Spinal cord (tissue), 10 donors: ENCODE data around the gene SLC16A8. TPM values are rescaled to one million over a fixed set of nuclear protein-coding genes. Genes with fewer than 3 reads are reported as not detected.

ENCODE experiments used
- DNase-seq, 6 donors: peaks; one replicate each; pipeline versions ENCODE4 v3.0.0 to v3.0.0-alpha.2; 2013 to 2015; ENCODE audit warnings: low spot score in 6 of 6, low read depth in 4 of 6
- H3K27ac ChIP-seq: one replicate; pipeline ENCODE4 v1.5.1; 2013; ENCODE audit warnings: low read depth, low read length, control low read depth
- H3K27me3 ChIP-seq: one replicate; pipeline ENCODE4 v1.6.1; 2013; ENCODE audit warnings: low read length; ENCODE audit not compliant: control insufficient read depth, insufficient read depth
- H3K36me3 ChIP-seq: one replicate; pipeline ENCODE4 v1.6.1; 2013; ENCODE audit warnings: low read length; ENCODE audit not compliant: control insufficient read depth, insufficient read depth
- H3K4me1 ChIP-seq: one replicate; pipeline ENCODE4 v1.6.1; 2013; ENCODE audit warnings: low read length; ENCODE audit not compliant: control insufficient read depth, insufficient read depth
- H3K4me3 ChIP-seq: one replicate; pipeline ENCODE4 v1.5.1; 2013; ENCODE audit warnings: low read depth, low read length, control low read depth
- H3K9me3 ChIP-seq: one replicate; pipeline ENCODE4 v1.6.1; 2013; ENCODE audit warnings: low read length; ENCODE audit not compliant: control insufficient read depth, insufficient read depth
- WGBS: methylation state at CpG from one replicate; pipeline ENCODE4 v1.1.5; 2013; ENCODE audit warnings: missing lambda C conversion rate; ENCODE audit not compliant: insufficient coverage; 5-methylcytosine and 5-hydroxymethylcytosine counted together
- polyA plus RNA-seq, 2 donors: library from polyadenylated mRNA; unstranded; fragments of 120-200 nt; gene quantifications; one replicate each; pipeline ENCODE4 v1.2.1, GENCODE V29; 2013; ENCODE audit not compliant: insufficient read length in 2 of 2
- total RNA-seq, 2 donors: library from RNA; depleted of rRNA in 1 of 2; stranded (reverse); fragments of 120-200 nt in 1 of 2; fragments of >200 nt in 1 of 2; gene quantifications; one replicate each; pipeline versions ENCODE4 v1.2.3 to v1.2.4, GENCODE V29; 2013 to 2014
- donor health status: healthy.

SLC16A8 gene
- total and polyA plus RNA-seq, 4 donors, result 2.0 to 7.9 (median 5.7) TPM

DNA sequence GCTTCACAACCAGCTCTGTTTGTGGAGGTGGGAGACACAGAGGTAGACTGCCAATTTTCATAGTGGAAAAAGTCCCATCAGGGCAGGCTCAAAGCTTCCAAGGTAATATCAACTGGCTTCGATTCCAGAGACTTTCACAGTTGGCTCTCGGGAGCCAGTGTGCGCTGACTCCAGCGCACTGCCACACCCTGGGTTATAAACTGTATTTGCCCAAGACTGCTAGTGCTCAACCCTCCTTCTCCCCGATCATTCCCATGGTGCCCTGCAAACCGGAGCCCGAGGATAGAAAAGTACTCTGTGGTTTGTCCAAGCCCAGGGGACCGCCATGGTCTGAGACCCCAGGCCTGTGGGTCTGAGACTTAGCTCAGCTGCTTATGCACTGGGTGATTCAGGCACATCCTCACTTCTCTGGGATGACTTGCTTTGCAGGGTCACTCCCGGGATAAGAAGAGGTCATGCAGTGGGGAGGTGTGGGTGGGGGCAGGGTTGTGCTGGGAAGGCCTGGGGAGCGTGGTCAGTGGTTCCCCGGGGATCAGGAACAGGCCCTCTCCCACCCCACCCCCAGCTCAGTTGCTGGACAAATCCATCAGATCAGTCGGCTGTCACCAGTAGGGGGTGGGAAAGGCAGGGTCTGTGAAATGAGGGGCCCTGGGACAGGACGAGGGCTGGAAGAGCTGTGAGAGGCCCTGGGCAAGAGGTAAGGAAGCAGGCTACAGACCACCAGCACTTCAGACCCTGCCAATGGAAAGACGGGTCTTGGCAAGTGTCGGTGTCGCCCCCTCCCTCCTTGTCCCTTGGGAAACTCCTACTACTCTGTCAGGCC is 53.5 kb downstream of the SLC16A8 start:
- peaks cover 97% of the 10 kb centered on the region for H3K4me1 ChIP-seq
- H3K27me3 ChIP-seq, result no peaks in the 10 kb centered on the region
- H3K4me3 ChIP-seq, result no peak overlapping the region
- H3K36me3 ChIP-seq, result peaks cover 21% of the 10 kb centered on the region
- no peak for DNase-seq
- no peaks in the 10 kb centered on the region for H3K9me3 ChIP-seq
- WGBS, result 67% methylated on average over 11 of the region's 16 CpGs
- H3K27ac ChIP-seq, result peak overlapping the region; percentile 22

- Histone ChIP-seq H3K9me3 (no peaks in the 10 kb centered on the region), H3K4me1 (peaks cover 96% of the 10 kb centered on the region), H3K36me3 (peaks cover 21% of the 10 kb centered on the region), H3K4me3 (no peak overlapping the region), H3K27ac (peak overlapping the region; percentile 37), H3K27me3 (no peaks in the 10 kb centered on the region)
- 43% methylated on average over 5 of the region's 5 CpGs for WGBS
- peak in 1 of 6 donors; percentile 45 for DNase-seq
These were observed 54.1 kb downstream of the SLC16A8 start for GRCh38 chr22:38029901-38030300.

DNA sequence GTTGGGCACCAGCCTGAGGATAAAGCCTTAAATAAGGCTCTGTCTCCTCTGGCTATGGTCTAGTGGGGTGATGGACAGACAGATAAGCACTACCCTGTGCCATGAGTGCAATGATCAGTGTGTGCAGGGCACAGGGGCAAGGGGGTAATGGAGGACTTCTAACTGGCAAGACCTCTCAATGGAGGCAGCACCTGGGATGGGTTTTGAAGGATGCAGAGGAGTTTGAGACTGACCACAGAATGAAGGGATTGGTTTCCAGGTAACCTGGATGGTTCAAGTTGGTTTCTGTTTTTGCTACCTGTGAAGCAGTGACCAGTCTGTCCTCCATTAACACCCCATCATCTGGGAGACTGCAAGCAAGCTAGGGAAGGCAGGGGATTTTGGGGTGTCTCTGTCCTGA is 54.6 kb downstream of the SLC16A8 start:
- H3K4me3 ChIP-seq, result no peak overlapping the region
- DNase-seq, result no peak
- peaks cover 21% of the 10 kb centered on the region for H3K36me3 ChIP-seq
- no peaks in the 10 kb centered on the region for H3K9me3 ChIP-seq
- peaks cover 96% of the 10 kb centered on the region for H3K4me1 ChIP-seq
- H3K27me3 ChIP-seq, result no peaks in the 10 kb centered on the region
- peak overlapping the region; percentile 76 for H3K27ac ChIP-seq

DNA sequence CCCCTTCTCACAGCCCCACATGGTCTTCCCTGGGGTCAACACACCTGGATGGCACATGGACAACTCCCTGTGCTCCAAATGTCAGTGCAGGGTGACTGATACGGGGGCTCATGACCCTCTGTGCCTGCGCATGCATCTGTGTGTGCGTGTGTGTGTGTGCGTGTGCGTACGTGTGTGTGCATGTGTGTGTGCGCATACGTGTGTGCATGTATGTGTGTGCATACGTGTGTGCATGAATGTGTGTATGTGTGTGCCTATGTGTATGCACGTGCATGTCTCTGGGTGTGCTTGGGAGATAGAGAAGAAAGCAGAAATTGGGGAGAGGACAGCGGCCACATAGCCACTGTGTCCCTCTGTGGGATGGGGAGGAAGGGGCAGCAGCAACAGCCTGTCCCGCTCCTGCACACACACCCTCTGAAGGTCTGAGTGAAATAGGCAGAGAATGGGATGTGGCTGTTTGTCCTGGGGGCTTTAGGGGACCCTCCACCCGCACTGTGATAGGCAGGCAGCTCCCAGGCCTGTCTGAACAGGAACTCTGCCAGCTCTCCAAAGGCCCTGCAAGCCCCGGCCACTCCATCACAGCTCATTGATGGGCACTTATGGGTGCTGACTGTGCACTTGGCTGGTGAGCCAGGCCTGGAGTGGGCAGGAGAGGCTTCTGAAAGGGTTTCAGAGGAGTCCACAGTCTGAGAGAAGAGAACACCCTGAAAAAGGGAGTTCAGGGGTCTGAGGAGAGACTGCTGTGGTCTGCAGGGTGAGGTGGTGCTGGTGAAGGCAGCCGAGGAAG is 55.4 kb downstream of the SLC16A8 start:
- peak overlapping the region; percentile 76 for H3K27ac ChIP-seq
- peaks cover 89% of the 10 kb centered on the region for H3K4me1 ChIP-seq
- H3K27me3 ChIP-seq, result no peaks in the 10 kb centered on the region
- H3K36me3 ChIP-seq, result peaks cover 13% of the 10 kb centered on the region
- DNase-seq, result no peak
- 92% methylated on average over 15 of the region's 15 CpGs for WGBS
- no peak overlapping the region for H3K4me3 ChIP-seq
- no peaks in the 10 kb centered on the region for H3K9me3 ChIP-seq

Other genes with a start within 250 kb of the SLC16A8 start
- gene ANKRD54, start 239.8 kb downstream of the SLC16A8 start, total RNA-seq, result 10 to 100 TPM; 10.1 to 24.9 TPM
- gene ANKRD54, start 239.8 kb downstream of the SLC16A8 start, polyA plus RNA-seq, result 10 to 100 TPM; 42.9 to 43.2 TPM
- 100 to 1,000 TPM; 347 to 814 TPM for gene EIF3L, start 234.8 kb downstream of the SLC16A8 start, total RNA-seq
- gene EIF3L, start 234.8 kb downstream of the SLC16A8 start, polyA plus RNA-seq, result 100 to 1,000 TPM; 590 to 635 TPM
- 10 to 100 TPM; 16.1 to 22.9 TPM for gene MICALL1, start 177.9 kb downstream of the SLC16A8 start, total RNA-seq
- gene MICALL1, start 177.9 kb downstream of the SLC16A8 start, polyA plus RNA-seq, result 10 to 100 TPM; 44.0 to 50.1 TPM
- gene C22orf23, start 130.6 kb downstream of the SLC16A8 start, total RNA-seq, result 1 to 10 TPM in 1 of 2 donors, under 1 TPM in 1; 0.69 to 1.7 TPM
- gene C22orf23, start 130.6 kb downstream of the SLC16A8 start, polyA plus RNA-seq, result 10 to 100 TPM; 15.1 to 18.8 TPM
- 100 to 1,000 TPM in 1 of 2 donors, 10 to 100 TPM in 1; 24.3 to 102 TPM for gene POLR2F, start 130.5 kb downstream of the SLC16A8 start, total RNA-seq
- gene POLR2F, start 130.5 kb downstream of the SLC16A8 start, polyA plus RNA-seq, result 100 to 1,000 TPM; 120 to 125 TPM
- gene SOX10, start 99.6 kb downstream of the SLC16A8 start, total RNA-seq, result 10 to 100 TPM; 28.8 to 41.4 TPM
- gene SOX10, start 99.6 kb downstream of the SLC16A8 start, polyA plus RNA-seq, result 100 to 1,000 TPM; 264 to 304 TPM
- gene PICK1, start 26.8 kb downstream of the SLC16A8 start, total RNA-seq, result 10 to 100 TPM; 21.7 to 37.0 TPM
- 10 to 100 TPM; 32.8 to 48.6 TPM for gene PICK1, start 26.8 kb downstream of the SLC16A8 start, polyA plus RNA-seq
- under 1 TPM; 0.10 to 0.88 TPM for gene BAIAP2L2, start 26.5 kb upstream of the SLC16A8 start, total RNA-seq
- gene BAIAP2L2, start 26.5 kb upstream of the SLC16A8 start, polyA plus RNA-seq, result 10 to 100 TPM in 1 of 2 donors, 1 to 10 TPM in 1; 8.2 to 11.3 TPM
- gene PLA2G6, start 97.6 kb upstream of the SLC16A8 start, total RNA-seq, result 10 to 100 TPM; 22.9 to 32.6 TPM
- 10 to 100 TPM; 26.6 to 32.8 TPM for gene PLA2G6, start 97.6 kb upstream of the SLC16A8 start, polyA plus RNA-seq
- gene MAFF, start 117.8 kb upstream of the SLC16A8 start, total RNA-seq, result 1 to 10 TPM; 6.6 to 7.1 TPM
- gene MAFF, start 117.8 kb upstream of the SLC16A8 start, polyA plus RNA-seq, result 1 to 10 TPM; 4.7 to 5.9 TPM
- gene TMEM184B, start 188.8 kb upstream of the SLC16A8 start, total RNA-seq, result 10 to 100 TPM; 15.6 to 17.6 TPM
- 10 to 100 TPM; 65.4 to 85.6 TPM for gene TMEM184B, start 188.8 kb upstream of the SLC16A8 start, polyA plus RNA-seq
- gene CSNK1E, start 233.2 kb upstream of the SLC16A8 start, total RNA-seq, result 100 to 1,000 TPM in 1 of 2 donors, 10 to 100 TPM in 1; 69.1 to 113 TPM
- gene CSNK1E, start 233.2 kb upstream of the SLC16A8 start, polyA plus RNA-seq, result 100 to 1,000 TPM; 227 to 254 TPM